Keratinocyte (primary cell): ENCODE measurements around the gene CBLN1.

Experiments
- EZH2 ChIP-seq: IDR thresholded peaks from one replicate; pipeline ENCODE4 v1.6.1; 2012; ENCODE audit warnings: inconsistent platforms, mild to moderate bottlenecking, low read length, moderate library complexity
- TF ChIP-seq, protein P1 (sequence below), 3 experiments: IDR thresholded peaks in 1 of 3; conservative IDR thresholded peaks in 1 of 3; optimal IDR thresholded peaks in 1 of 3; 2 replicates in 2 of 3; 3 replicates in 1 of 3; pipeline versions ENCODE3 to v1.5.1; 2011; ENCODE audit warnings: low read length in 3 of 3, mild to moderate bottlenecking in 3 of 3, moderate library complexity in 2 of 3, control low read depth in 1 of 3, inconsistent platforms in 1 of 3; ENCODE audit not compliant: insufficient read depth in 2 of 3; ENCODE audit errors: extremely low read depth in 1 of 3

DNA sequence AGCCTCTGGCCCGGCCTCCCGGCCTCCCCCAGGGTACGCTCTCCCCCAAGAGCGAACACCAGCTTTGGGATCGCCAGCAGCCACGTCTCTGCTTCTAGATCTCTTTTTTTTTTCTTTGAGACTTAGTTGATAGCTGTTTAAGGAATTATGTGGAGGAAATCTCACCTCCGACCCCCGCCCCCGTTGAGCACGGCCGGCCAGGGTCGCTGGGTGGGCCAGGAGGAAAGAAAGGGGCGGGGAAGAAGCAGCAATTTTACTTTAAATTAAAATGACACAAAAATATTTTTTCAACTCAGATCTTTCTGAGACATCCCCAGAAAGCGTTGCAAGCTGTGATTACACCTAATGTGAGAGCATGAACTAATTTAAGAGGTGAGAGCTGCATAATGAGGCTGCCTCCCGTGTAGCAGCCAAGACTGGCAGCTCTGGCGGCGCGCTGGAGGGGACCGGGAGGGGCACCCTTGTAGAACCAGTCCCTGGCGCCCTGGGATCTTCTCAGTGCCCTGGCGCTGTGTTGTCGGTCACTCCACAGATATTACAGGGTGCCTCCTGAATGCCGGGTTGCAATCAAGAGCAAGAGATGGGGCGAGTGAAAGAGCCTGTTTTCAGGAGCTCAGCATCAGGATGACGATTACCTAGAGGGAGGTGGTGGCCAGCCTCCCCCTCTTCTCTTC lies 1.9 kb upstream of the CBLN1 start:
- TF ChIP-seq, protein P1, sequence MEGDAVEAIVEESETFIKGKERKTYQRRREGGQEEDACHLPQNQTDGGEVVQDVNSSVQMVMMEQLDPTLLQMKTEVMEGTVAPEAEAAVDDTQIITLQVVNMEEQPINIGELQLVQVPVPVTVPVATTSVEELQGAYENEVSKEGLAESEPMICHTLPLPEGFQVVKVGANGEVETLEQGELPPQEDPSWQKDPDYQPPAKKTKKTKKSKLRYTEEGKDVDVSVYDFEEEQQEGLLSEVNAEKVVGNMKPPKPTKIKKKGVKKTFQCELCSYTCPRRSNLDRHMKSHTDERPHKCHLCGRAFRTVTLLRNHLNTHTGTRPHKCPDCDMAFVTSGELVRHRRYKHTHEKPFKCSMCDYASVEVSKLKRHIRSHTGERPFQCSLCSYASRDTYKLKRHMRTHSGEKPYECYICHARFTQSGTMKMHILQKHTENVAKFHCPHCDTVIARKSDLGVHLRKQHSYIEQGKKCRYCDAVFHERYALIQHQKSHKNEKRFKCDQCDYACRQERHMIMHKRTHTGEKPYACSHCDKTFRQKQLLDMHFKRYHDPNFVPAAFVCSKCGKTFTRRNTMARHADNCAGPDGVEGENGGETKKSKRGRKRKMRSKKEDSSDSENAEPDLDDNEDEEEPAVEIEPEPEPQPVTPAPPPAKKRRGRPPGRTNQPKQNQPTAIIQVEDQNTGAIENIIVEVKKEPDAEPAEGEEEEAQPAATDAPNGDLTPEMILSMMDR (optimal IDR thresholded peaks at IDR 0.05 in 1 of 3, IDR thresholded peaks at IDR 0.05 in 1 of 3, conservative IDR thresholded peaks at IDR 0.05 in 1 of 3; ENCODE audit: extremely low read depth in 1 of 3, insufficient read depth in 2 of 3, low read length in 3 of 3), result no peak
- TF ChIP-seq EZH2, result no peak
